Thyroid gland (tissue), 4 donors: ENCODE data around the gene FKBP2. TPM values are rescaled to one million over a fixed set of nuclear protein-coding genes. Genes with fewer than 3 reads are reported as not detected.

Experiments
- DNase-seq, 2 donors: peaks; one replicate each; pipeline ENCODE4 v3.0.0-alpha.2; 2019
- H3K27ac ChIP-seq, 3 donors: fragments of 200-600 bp; sonication (generic); 1 replicate in 2 of 3; 2 replicates in 1 of 3; pipeline ENCODE4 v1.5.1; 2016 to 2019; ENCODE audit warnings: mild to moderate bottlenecking in 1 of 3, moderate library complexity in 1 of 3
- H3K27me3 ChIP-seq: fragments of 200-600 bp; sonication (generic); one replicate; pipeline ENCODE4 v1.5.1; 2019
- H3K36me3 ChIP-seq, 2 donors: fragments of 200-600 bp; sonication (generic); one replicate each; pipeline ENCODE4 v1.5.1; 2016 to 2019
- H3K4me1 ChIP-seq, 2 donors: fragments of 200-600 bp; sonication (generic); one replicate each; pipeline ENCODE4 v1.5.1; 2017 to 2019
- H3K4me3 ChIP-seq, 3 donors: fragments of 200-600 bp; sonication (generic); replicated peaks in 1 of 3; 1 replicate in 2 of 3; 2 replicates in 1 of 3; pipeline ENCODE4 v1.5.1; 2016; ENCODE audit warnings: mild to moderate bottlenecking in 1 of 3
- H3K9me3 ChIP-seq: fragments of 200-600 bp; sonication (generic); one replicate; pipeline ENCODE4 v1.5.1; 2017
- CTCF ChIP-seq, 6 experiments: fragments of 200-600 bp in 3 of 6; fragments of 450-650 bp in 3 of 6; sonication (generic) in 3 of 6; IDR thresholded peaks; one replicate each; pipeline ENCODE4 v1.5.1; 2016 to 2019; ENCODE audit warnings: antibody characterized with exemption in 6 of 6, mild to moderate bottlenecking in 2 of 6, inconsistent platforms in 1 of 6, moderate library complexity in 1 of 6
- POLR2A ChIP-seq, 2 donors: fragments of 450-650 bp; IDR thresholded peaks; one replicate each; pipeline ENCODE4 v1.6.1; 2017; ENCODE audit warnings: antibody characterized with exemption in 2 of 2, mild to moderate bottlenecking in 2 of 2, moderate library complexity in 1 of 2
- WGBS, 2 donors: methylation state at CpG; one replicate each; pipeline ENCODE4 v1.1.5; 2017; 5-methylcytosine and 5-hydroxymethylcytosine counted together
- intact Hi-C: fragments of 100-400 bp; cut with DNase I; formaldehyde crosslinking; loops from one replicate; pipeline ENCODE4 v1.15.1; 2023
- total RNA-seq, 4 donors: library from RNA; depleted of rRNA; stranded (reverse); fragments of >200 nt; gene quantifications; one replicate each; pipeline ENCODE4 v1.2.3, GENCODE V29; 2016

The FKBP2 gene
- total RNA-seq, 4 donors from 2014 or later, result 107 to 271 (median 196) TPM

- no peak for TF ChIP-seq CTCF (IDR thresholded peaks at IDR 0.05)
- TF ChIP-seq POLR2A (IDR thresholded peaks at IDR 0.05), result no peak
- Histone ChIP-seq H3K36me3 (peaks cover 10 to 12% of the 10 kb centered on the region in 2 donors), H3K9me3 (no peaks in the 10 kb centered on the region), H3K4me3 (no peak overlapping the region), H3K27me3 (no peaks in the 10 kb centered on the region), H3K4me1 (peaks cover 35 to 43% of the 10 kb centered on the region in 2 donors), H3K27ac (no peak overlapping the region)
- intact Hi-C loops, result no loop called here
- DNase-seq, result no peak
- 75 to 85% methylated on average over 4 to 12 of the region's 12 CpGs for WGBS, 2 donors
These were observed 3.4 kb upstream of the FKBP2 start for GRCh38 chr11:64237484-64237951.

DNA sequence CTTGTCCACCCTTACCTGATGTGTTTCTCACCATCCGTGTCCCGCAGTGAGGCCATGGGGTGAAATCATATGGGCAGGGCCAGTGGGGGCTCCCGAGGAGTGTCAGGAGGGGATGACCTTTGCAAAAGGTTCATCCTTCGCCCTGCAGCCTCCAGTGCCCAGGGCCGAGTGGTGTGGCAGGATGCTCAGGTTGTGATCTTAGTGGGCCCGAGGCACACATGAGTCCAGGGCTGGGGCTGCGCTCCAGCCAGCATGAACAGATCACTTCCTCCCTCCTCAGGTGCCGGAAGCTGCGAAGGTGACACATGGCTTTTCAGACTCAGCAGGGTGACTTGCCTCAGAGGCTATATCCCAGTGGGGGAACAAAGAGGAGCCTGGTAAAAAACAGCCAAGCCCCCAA is 2.8 kb upstream of the FKBP2 start:
- WGBS, 2 donors, result 82 to 88% methylated on average over 9 of the region's 9 CpGs
- H3K4me1 ChIP-seq, result peaks cover 41 to 43% of the 10 kb centered on the region in 2 donors
- no peaks in the 10 kb centered on the region for H3K9me3 ChIP-seq
- no peak overlapping the region for H3K4me3 ChIP-seq
- intact Hi-C loops, result no loop called here
- no peak for DNase-seq
- TF ChIP-seq POLR2A (IDR thresholded peaks at IDR 0.05) (no peak), CTCF (IDR thresholded peaks at IDR 0.05) (no peak)
- peaks cover 10 to 12% of the 10 kb centered on the region in 2 donors for H3K36me3 ChIP-seq
- H3K27me3 ChIP-seq, result no peaks in the 10 kb centered on the region
- no peak overlapping the region for H3K27ac ChIP-seq

GRCh38 chr11:64238999-64239398 is 1.9 kb upstream of the FKBP2 start:
- intact Hi-C loops, result no loop called here
- no peak for DNase-seq
- Histone ChIP-seq H3K4me3 (no peak overlapping the region), H3K4me1 (peaks cover 32 to 35% of the 10 kb centered on the region in 2 donors), H3K9me3 (no peaks in the 10 kb centered on the region), H3K36me3 (peaks cover 10 to 12% of the 10 kb centered on the region in 2 donors), H3K27me3 (no peaks in the 10 kb centered on the region), H3K27ac (no peak overlapping the region)
- TF ChIP-seq CTCF (IDR thresholded peaks at IDR 0.05) (no peak), POLR2A (IDR thresholded peaks at IDR 0.05) (no peak)
- 86% methylated on average over 5 of the region's 5 CpGs for WGBS, 2 donors

DNA sequence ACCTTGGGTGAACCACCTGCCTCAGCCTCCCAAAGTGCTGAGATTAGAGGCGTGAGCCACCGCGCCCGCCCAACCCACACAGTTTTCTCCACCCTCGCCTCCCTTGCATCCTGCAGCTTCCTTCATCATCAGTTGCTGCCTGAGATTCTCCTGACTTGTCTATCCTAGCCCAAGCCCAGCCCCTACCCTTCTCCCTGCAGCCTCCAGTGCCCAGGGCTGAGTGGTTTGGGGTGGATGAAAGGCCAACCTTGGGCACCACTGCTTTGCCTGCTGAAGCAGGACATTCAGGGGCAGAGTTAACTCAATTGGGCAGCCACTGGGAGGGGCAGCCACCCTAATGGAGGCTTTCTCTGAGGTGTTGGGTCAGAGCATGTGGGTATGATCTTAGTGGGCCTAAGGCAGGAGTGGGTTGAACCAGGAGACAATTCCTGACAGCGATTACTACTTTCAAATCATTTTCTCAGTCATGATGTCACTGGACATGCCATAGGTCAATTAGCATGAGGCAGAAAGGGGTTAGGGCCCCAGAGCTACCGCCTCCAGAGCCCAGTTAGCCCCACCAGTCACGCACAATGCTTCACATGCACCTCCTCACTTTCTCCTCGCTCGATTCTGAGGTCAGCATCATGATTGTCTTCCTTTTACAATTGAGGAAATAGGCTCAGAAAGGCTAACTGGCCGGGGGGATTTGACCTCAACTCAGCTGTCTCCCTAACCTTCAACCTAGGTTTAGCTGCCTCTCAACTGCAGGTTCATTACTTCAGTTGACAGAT is 1.0 kb upstream of the FKBP2 start:
- peaks cover 10 to 12% of the 10 kb centered on the region in 2 donors for H3K36me3 ChIP-seq
- intact Hi-C loops, result no loop called here
- H3K4me3 ChIP-seq, result peak overlapping the region in 1 of 3 donors; percentile 45

More for the DNA sequence above, 1.0 kb upstream of the FKBP2 start:
- no peaks in the 10 kb centered on the region for H3K9me3 ChIP-seq
- TF ChIP-seq POLR2A (IDR thresholded peaks at IDR 0.05) (no peak), CTCF (IDR thresholded peaks at IDR 0.05) (no peak)
- no peaks in the 10 kb centered on the region for H3K27me3 ChIP-seq
- H3K27ac ChIP-seq, result peak overlapping the region; percentile 95 to 99 (median 98)
- H3K4me1 ChIP-seq, result peaks cover 32 to 36% of the 10 kb centered on the region in 2 donors
- DNase-seq, result no peak
- 86 to 90% methylated on average over 10 to 11 of the region's 11 CpGs for WGBS, 2 donors
